DOHH2 (cell line): ENCODE data around the gene ATP11A.

ENCODE experiments used
- EZH2phosphoT487 ChIP-seq: fragments of 200-600 bp; sonication (generic); IDR thresholded peaks from 2 replicates; pipeline ENCODE4 v1.6.1; 2017; ENCODE audit warnings: borderline replicate concordance, mild to moderate bottlenecking, antibody characterized with exemption, low read length, moderate library complexity, mixed read lengths
- TF ChIP-seq, protein P1 (sequence below): fragments of 200-600 bp; sonication (generic); IDR thresholded peaks from one replicate; pipeline ENCODE4 v1.5.1; 2014; ENCODE audit warnings: antibody characterized with exemption, mild to moderate bottlenecking, low read depth, low read length; ENCODE audit not compliant: poor library complexity, severe bottlenecking

DNA sequence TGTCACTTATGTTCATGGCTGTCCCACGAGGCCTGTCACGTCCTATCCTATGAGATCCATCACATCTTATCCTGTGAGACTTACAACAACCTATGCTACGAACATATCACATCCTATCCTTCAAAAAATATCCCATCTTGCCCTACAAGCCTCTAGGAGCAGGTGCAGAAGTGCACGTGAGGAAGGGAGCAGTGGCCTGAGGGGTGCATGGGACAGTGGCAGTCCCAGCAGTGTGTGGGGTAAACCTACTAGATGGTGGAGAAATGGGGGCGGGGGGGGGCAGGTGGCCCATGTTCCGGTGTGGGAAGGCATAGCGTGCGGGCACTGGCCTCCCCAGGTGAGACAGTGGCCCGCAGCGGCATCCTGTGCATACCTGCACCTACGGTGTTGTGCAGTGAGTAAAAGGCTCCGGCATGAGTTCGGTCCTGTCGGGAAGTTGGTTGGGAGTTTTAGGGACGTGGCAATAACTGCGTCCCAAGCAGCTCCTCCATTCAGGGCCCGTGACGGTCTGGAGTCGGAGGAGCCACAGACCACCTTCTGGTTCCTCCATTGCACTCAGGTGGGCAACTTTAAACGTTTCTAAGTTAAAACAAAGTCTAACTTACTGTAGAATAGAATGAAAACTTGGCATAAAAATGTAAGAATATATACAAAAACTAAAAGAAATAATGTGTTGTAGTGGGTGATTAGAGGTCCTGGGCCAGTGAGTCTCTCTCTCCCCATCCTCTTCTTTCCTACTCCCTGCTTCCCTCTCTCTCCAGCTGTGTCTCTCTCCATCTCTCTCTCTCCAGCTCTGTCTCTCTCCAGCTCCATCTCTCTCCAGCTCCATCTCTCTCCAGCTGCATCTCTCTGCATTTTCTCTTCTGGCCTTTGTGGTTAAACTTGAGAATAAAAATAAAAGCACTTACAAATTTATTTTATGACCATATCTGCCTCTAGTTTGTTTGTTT, 42.1 kb downstream of the ATP11A start:
- TF ChIP-seq, protein P1, sequence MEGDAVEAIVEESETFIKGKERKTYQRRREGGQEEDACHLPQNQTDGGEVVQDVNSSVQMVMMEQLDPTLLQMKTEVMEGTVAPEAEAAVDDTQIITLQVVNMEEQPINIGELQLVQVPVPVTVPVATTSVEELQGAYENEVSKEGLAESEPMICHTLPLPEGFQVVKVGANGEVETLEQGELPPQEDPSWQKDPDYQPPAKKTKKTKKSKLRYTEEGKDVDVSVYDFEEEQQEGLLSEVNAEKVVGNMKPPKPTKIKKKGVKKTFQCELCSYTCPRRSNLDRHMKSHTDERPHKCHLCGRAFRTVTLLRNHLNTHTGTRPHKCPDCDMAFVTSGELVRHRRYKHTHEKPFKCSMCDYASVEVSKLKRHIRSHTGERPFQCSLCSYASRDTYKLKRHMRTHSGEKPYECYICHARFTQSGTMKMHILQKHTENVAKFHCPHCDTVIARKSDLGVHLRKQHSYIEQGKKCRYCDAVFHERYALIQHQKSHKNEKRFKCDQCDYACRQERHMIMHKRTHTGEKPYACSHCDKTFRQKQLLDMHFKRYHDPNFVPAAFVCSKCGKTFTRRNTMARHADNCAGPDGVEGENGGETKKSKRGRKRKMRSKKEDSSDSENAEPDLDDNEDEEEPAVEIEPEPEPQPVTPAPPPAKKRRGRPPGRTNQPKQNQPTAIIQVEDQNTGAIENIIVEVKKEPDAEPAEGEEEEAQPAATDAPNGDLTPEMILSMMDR, result no peak
- no peak for TF ChIP-seq EZH2phosphoT487
